ENCODE measurements around the gene MORF4L1. TPM values are rescaled to one million over a fixed set of nuclear protein-coding genes. Genes with fewer than 3 reads are reported as not detected.

Gene MORF4L1, protein sequence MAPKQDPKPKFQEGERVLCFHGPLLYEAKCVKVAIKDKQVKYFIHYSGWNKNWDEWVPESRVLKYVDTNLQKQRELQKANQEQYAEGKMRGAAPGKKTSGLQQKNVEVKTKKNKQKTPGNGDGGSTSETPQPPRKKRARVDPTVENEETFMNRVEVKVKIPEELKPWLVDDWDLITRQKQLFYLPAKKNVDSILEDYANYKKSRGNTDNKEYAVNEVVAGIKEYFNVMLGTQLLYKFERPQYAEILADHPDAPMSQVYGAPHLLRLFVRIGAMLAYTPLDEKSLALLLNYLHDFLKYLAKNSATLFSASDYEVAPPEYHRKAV
- total RNA-seq (2022; extraction: Qiagen RNA extraction; ENCODE audit: low read depth), result 356 to 978 TPM (median 364 TPM) in 5 replicates

DNA sequence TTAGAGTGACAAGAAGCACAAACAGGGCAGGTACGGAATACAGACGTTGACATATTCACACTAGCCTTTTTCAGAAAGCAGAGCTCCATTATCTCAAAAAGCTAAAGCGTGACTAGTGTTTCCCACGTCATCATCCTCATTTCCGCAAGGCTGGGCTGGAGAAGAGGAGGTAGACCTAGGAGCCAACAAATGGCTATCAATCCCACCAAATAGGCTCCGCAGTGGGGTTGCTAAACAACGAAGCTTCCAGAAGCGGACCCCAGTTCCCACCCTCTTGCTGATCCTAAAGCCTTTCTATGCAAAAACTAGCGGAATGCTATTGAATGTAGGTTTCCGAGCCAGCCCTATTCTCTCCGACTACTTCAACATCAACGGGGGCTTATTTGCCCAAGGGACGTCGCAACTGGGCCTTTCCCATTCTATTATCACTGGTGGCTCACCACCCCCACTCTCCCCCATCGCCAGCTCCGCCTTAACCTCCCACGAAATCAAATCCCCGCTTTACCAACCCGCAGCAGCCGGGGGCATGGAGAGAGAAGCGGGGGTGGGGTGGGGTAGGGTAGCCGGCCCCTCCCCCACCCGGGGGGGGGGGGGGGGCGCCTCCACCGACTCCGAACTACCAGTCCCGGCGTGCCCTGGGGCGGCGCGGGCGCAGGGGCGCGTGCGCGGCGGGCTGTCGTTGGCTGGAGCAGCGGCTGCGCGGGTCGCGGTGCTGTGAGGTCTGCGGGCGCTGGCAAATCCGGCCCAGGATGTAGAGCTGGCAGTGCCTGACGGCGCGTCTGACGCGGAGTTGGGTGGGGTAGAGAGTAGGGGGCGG is at the start of gene MORF4L1:
Gene MORF4L1, plus strand, starts transcription at position 736 of the 817 bp plus-strand sequence. CDS start 128 bp downstream, outside the sequence.

DNA sequence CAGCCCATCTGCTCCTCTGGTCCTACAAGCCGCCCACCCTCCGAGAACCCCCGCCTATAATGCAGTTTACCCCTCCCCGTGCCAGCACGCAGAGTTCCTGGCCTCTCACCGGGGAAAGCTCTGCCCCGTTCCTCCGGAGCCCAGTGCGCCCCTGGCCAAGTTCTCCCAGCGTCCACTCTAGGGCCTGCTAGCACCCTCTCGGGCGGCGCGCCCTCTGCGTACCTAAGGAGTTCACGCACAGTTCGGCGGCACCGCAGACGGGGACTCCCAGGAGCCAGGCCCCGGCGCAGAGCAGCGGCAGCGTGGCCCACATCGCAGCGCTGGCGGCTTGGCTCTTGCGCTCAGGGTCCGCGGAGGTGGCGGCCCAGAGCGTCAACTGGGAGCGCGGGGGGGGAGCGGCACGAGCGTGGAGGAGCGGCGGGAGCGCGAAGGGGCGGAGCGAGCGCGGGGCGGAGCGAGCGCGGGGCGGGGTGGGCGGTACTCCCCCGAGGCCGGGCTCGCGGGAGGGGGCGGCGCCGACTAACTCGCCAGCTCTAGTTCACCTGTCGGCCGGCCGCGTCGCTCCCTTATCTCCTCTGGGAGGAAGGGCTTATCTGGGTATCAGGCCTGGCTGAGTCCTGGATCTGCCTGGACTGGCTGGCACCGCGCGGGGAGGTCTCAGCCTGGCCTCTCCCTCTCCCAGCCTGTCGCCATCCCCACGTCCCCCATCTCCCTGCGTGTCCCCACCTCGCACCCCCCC is 72.1 kb downstream of the MORF4L1 start, which contains the start of gene CTSH:
Gene CTSH, minus strand, starts transcription at position 378 of the 739 bp plus-strand sequence. Its CDS starts 65 bp downstream, at position 313.

Other genes with a start within 250 kb of the MORF4L1 start
- 0.39 to 1.8 TPM (median 0.80 TPM) in 5 replicates for gene CHRNB4, start 231.7 kb upstream of the MORF4L1 start, total RNA-seq (2022; extraction: Qiagen RNA extraction; ENCODE audit: low read depth)
- 3.0 to 9.7 TPM (median 7.5 TPM) in 5 replicates for gene ADAMTS7, start 61.4 kb upstream of the MORF4L1 start, total RNA-seq (2022; extraction: Qiagen RNA extraction; ENCODE audit: low read depth)
- 42.2 to 52.4 TPM (median 47.0 TPM) in 5 replicates for gene CTSH, start 72.2 kb downstream of the MORF4L1 start, total RNA-seq (2022; extraction: Qiagen RNA extraction; ENCODE audit: low read depth)
- 0.32 to 1.9 TPM (median 0.54 TPM) in 5 replicates for gene RASGRF1, start 217.9 kb downstream of the MORF4L1 start, total RNA-seq (2022; extraction: Qiagen RNA extraction; ENCODE audit: low read depth)